Measurements from ENCODE around the gene PTPN3.

Gene PTPN3

GRCh38 chr9:109476642-109477257, 21.4 kb downstream of the PTPN3 start:
- H3K9me3 ChIP-seq (ENCODE audit: control insufficient read depth, low read length), result no peaks in the 10 kb centered on the region
- H3K79me1 ChIP-seq (replicated peaks; ENCODE audit: low read length, poor library complexity, severe bottlenecking), result peaks cover 38% of the 10 kb centered on the region
- peaks cover 26% of the 10 kb centered on the region for H3K4me1 ChIP-seq (ENCODE audit: control insufficient read depth, insufficient read depth, low read depth, low read length)
- no peak overlapping the region for H3K4me3 ChIP-seq (ENCODE audit: insufficient read depth in 1 of 2, low read depth in 1 of 2, low read length in 2 of 2)
- H4K8ac ChIP-seq (ENCODE audit: low read length), result no peak overlapping the region
- no peak overlapping the region for H3K18ac ChIP-seq (ENCODE audit: low read depth in 1 of 2, low read length in 2 of 2)
- no peak overlapping the region for H4K91ac ChIP-seq (ENCODE audit: low read length)
- no peak overlapping the region for H3K9ac ChIP-seq (ENCODE audit: low read length)
- H3K27me3 ChIP-seq (ENCODE audit: control insufficient read depth in 1 of 2, insufficient read depth in 1 of 2, low read length in 2 of 2), result peaks cover 0 to 29% of the 10 kb centered on the region in 2 experiments
- H3K4me2 ChIP-seq (ENCODE audit: low read length, poor library complexity, severe bottlenecking), result no peak overlapping the region
- H2BK120ac ChIP-seq (ENCODE audit: low read depth, low read length), result no peak overlapping the region
- H2BK15ac ChIP-seq (ENCODE audit: low read depth, poor library complexity, severe bottlenecking), result no peak overlapping the region
- H2BK12ac ChIP-seq (ENCODE audit: low read length in 2 of 2), result no peak overlapping the region
- no peak overlapping the region for H3K23ac ChIP-seq (ENCODE audit: low read length in 2 of 2)
- no peak overlapping the region for H2BK5ac ChIP-seq (ENCODE audit: low read depth, low read length, poor library complexity, severe bottlenecking)
- H3K27ac ChIP-seq (ENCODE audit: low read length, poor library complexity, severe bottlenecking), result peak overlapping the region; percentile 77
- no peaks in the 10 kb centered on the region for H3K36me3 ChIP-seq (ENCODE audit: control insufficient read depth in 1 of 2, insufficient read depth in 2 of 2, low read depth in 1 of 2, low read length in 2 of 2)
- peak overlapping the region; percentile 98 for H2AK5ac ChIP-seq (ENCODE audit: low read length, severe bottlenecking)
- H3K14ac ChIP-seq (ENCODE audit: low read length in 2 of 2), result no peak overlapping the region
- 69% methylated on average over 7 of the region's 8 CpGs for WGBS
- no peak overlapping the region for H3K4ac ChIP-seq (ENCODE audit: low read depth in 1 of 2, low read length in 2 of 2)
- H2AFZ ChIP-seq (ENCODE audit: low read depth, low read length), result no peak overlapping the region
- DNase-seq, result no peak

GRCh38 chr9:109475526-109475925, 22.6 kb downstream of the PTPN3 start:
- Histone ChIP-seq H2BK12ac (ENCODE audit: low read length in 2 of 2) (no peak overlapping the region), H3K27ac (ENCODE audit: low read length, poor library complexity, severe bottlenecking) (no peak overlapping the region), H2AK5ac (ENCODE audit: low read length, severe bottlenecking) (peak overlapping the region; percentile 70), H3K18ac (ENCODE audit: low read depth in 1 of 2, low read length in 2 of 2) (no peak overlapping the region), H3K4me1 (ENCODE audit: control insufficient read depth, insufficient read depth, low read depth, low read length) (peaks cover 22% of the 10 kb centered on the region), H4K91ac (ENCODE audit: low read length) (no peak overlapping the region), H3K9me3 (ENCODE audit: control insufficient read depth, low read length) (no peaks in the 10 kb centered on the region), H3K14ac (ENCODE audit: low read length in 2 of 2) (no peak overlapping the region), H3K4me3 (ENCODE audit: insufficient read depth in 1 of 2, low read depth in 1 of 2, low read length in 2 of 2) (no peak overlapping the region), H3K36me3 (ENCODE audit: control insufficient read depth in 1 of 2, insufficient read depth in 2 of 2, low read depth in 1 of 2, low read length in 2 of 2) (no peaks in the 10 kb centered on the region), H2BK5ac (ENCODE audit: low read depth, low read length, poor library complexity, severe bottlenecking) (no peak overlapping the region), H3K23ac (ENCODE audit: low read length in 2 of 2) (no peak overlapping the region), H4K8ac (ENCODE audit: low read length) (no peak overlapping the region), H2AFZ (ENCODE audit: low read depth, low read length) (no peak overlapping the region), H3K79me1 (replicated peaks; ENCODE audit: low read length, poor library complexity, severe bottlenecking) (peaks cover 32% of the 10 kb centered on the region), H2BK15ac (ENCODE audit: low read depth, poor library complexity, severe bottlenecking) (no peak overlapping the region), H2BK120ac (ENCODE audit: low read depth, low read length) (no peak overlapping the region), H3K4ac (ENCODE audit: low read depth in 1 of 2, low read length in 2 of 2) (no peak overlapping the region), H3K4me2 (ENCODE audit: low read length, poor library complexity, severe bottlenecking) (no peak overlapping the region), H3K27me3 (ENCODE audit: control insufficient read depth in 1 of 2, insufficient read depth in 1 of 2, low read length in 2 of 2) (peaks cover 0 to 22% of the 10 kb centered on the region in 2 experiments), H3K9ac (ENCODE audit: low read length) (no peak overlapping the region)
- 91% methylated on average over 7 of the region's 7 CpGs for WGBS
- no peak for DNase-seq

GRCh38 chr9:109474944-109475343, 23.2 kb downstream of the PTPN3 start:
- no peak overlapping the region for H2AK5ac ChIP-seq (ENCODE audit: low read length, severe bottlenecking)
- no peak overlapping the region for H3K27ac ChIP-seq (ENCODE audit: low read length, poor library complexity, severe bottlenecking)
- H2BK120ac ChIP-seq (ENCODE audit: low read depth, low read length), result no peak overlapping the region
- peaks cover 22% of the 10 kb centered on the region for H3K4me1 ChIP-seq (ENCODE audit: control insufficient read depth, insufficient read depth, low read depth, low read length)
- H3K9me3 ChIP-seq (ENCODE audit: control insufficient read depth, low read length), result no peaks in the 10 kb centered on the region
- H3K23ac ChIP-seq (ENCODE audit: low read length in 2 of 2), result no peak overlapping the region
- no peak for DNase-seq
- H3K27me3 ChIP-seq (ENCODE audit: control insufficient read depth in 1 of 2, insufficient read depth in 1 of 2, low read length in 2 of 2), result peaks cover 0 to 22% of the 10 kb centered on the region in 2 experiments
- H2AFZ ChIP-seq (ENCODE audit: low read depth, low read length), result no peak overlapping the region
- H2BK15ac ChIP-seq (ENCODE audit: low read depth, poor library complexity, severe bottlenecking), result no peak overlapping the region
- no peak overlapping the region for H3K14ac ChIP-seq (ENCODE audit: low read length in 2 of 2)
- H3K4me3 ChIP-seq (ENCODE audit: insufficient read depth in 1 of 2, low read depth in 1 of 2, low read length in 2 of 2), result no peak overlapping the region
- no peak overlapping the region for H3K4ac ChIP-seq (ENCODE audit: low read depth in 1 of 2, low read length in 2 of 2)
- no peak overlapping the region for H4K8ac ChIP-seq (ENCODE audit: low read length)
- H3K4me2 ChIP-seq (ENCODE audit: low read length, poor library complexity, severe bottlenecking), result no peak overlapping the region
- no peak overlapping the region for H4K91ac ChIP-seq (ENCODE audit: low read length)
- H2BK12ac ChIP-seq (ENCODE audit: low read length in 2 of 2), result no peak overlapping the region
- no peak overlapping the region for H2BK5ac ChIP-seq (ENCODE audit: low read depth, low read length, poor library complexity, severe bottlenecking)
- H3K9ac ChIP-seq (ENCODE audit: low read length), result no peak overlapping the region
- H3K18ac ChIP-seq (ENCODE audit: low read depth in 1 of 2, low read length in 2 of 2), result no peak overlapping the region
- H3K36me3 ChIP-seq (ENCODE audit: control insufficient read depth in 1 of 2, insufficient read depth in 2 of 2, low read depth in 1 of 2, low read length in 2 of 2), result no peaks in the 10 kb centered on the region
- peaks cover 32% of the 10 kb centered on the region for H3K79me1 ChIP-seq (replicated peaks; ENCODE audit: low read length, poor library complexity, severe bottlenecking)
- WGBS, result 100% methylated on average over 1 of the region's 2 CpGs

- H4K91ac ChIP-seq (ENCODE audit: low read length), result no peak overlapping the region
- H2AFZ ChIP-seq (ENCODE audit: low read depth, low read length), result no peak overlapping the region
- WGBS, result 85% methylated on average over 7 of the region's 7 CpGs
- H2AK5ac ChIP-seq (ENCODE audit: low read length, severe bottlenecking), result no peak overlapping the region
- no peak overlapping the region for H2BK120ac ChIP-seq (ENCODE audit: low read depth, low read length)
- no peak for DNase-seq
- no peak overlapping the region for H3K4me2 ChIP-seq (ENCODE audit: low read length, poor library complexity, severe bottlenecking)
- H2BK12ac ChIP-seq (ENCODE audit: low read length in 2 of 2), result no peak overlapping the region
- H2BK15ac ChIP-seq (ENCODE audit: low read depth, poor library complexity, severe bottlenecking), result no peak overlapping the region
- no peak overlapping the region for H3K14ac ChIP-seq (ENCODE audit: low read length in 2 of 2)
- H3K27me3 ChIP-seq (ENCODE audit: control insufficient read depth in 1 of 2, insufficient read depth in 1 of 2, low read length in 2 of 2), result peaks cover 0 to 20% of the 10 kb centered on the region in 2 experiments
- H3K36me3 ChIP-seq (ENCODE audit: control insufficient read depth in 1 of 2, insufficient read depth in 2 of 2, low read depth in 1 of 2, low read length in 2 of 2), result no peaks in the 10 kb centered on the region
- H3K4me3 ChIP-seq (ENCODE audit: insufficient read depth in 1 of 2, low read depth in 1 of 2, low read length in 2 of 2), result no peak overlapping the region
- no peak overlapping the region for H2BK5ac ChIP-seq (ENCODE audit: low read depth, low read length, poor library complexity, severe bottlenecking)
- H3K9ac ChIP-seq (ENCODE audit: low read length), result no peak overlapping the region
- H3K4ac ChIP-seq (ENCODE audit: low read depth in 1 of 2, low read length in 2 of 2), result no peak overlapping the region
- H4K8ac ChIP-seq (ENCODE audit: low read length), result no peak overlapping the region
- H3K4me1 ChIP-seq (ENCODE audit: control insufficient read depth, insufficient read depth, low read depth, low read length), result peaks cover 22% of the 10 kb centered on the region
- H3K9me3 ChIP-seq (ENCODE audit: control insufficient read depth, low read length), result no peaks in the 10 kb centered on the region
- H3K27ac ChIP-seq (ENCODE audit: low read length, poor library complexity, severe bottlenecking), result no peak overlapping the region
- peaks cover 28% of the 10 kb centered on the region for H3K79me1 ChIP-seq (replicated peaks; ENCODE audit: low read length, poor library complexity, severe bottlenecking)
- H3K23ac ChIP-seq (ENCODE audit: low read length in 2 of 2), result no peak overlapping the region
- no peak overlapping the region for H3K18ac ChIP-seq (ENCODE audit: low read depth in 1 of 2, low read length in 2 of 2)
Observed at GRCh38 chr9:109474170-109474569, 23.9 kb downstream of the PTPN3 start.
